ENCODE data around the gene ALS2. TPM values are rescaled to one million over a fixed set of nuclear protein-coding genes. Genes with fewer than 3 reads are reported as not detected.

The ALS2 gene
- total RNA-seq, 1 donor from 2014 or later, result 11.6 TPM

DNA sequence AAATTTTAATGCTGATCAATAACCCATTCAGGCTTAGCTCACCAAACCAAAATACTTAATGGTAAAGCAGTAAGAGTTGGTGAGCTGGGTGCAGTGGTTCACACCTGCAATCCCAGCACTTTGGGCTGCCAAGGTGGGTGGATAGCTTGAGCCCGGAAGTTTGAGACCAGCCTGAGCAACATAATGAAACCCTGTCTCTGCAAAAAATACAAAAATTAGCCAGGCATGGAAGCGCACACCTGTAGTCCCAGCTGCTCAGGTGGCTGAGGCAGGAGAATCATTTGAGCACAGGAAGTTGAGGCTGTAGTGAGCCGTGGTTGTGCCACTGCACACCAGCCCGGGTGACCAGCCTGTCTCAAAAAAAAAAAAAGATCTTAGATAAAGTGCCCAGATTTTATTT lies 46.6 kb downstream of the ALS2 start:
- H3K4me3 Mint-ChIP-seq, result no peak overlapping the region

DNA sequence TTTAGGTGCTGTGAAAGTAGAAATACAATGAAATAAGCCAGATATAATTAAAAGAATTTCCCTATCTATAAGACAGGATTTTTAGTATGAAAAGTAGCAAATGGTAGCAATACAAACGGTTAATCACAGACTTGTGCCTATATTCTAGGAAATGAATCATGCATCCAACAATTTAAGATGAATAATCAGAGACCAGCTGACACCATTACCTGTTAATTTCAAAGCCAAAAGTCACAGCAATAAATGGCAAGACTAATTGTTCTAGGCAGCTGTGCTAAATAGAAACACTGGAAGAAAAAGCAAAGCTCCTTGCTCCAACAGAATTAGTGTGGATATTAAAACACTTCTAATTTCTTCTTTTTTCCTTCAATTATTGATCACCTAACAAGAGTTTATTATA lies 47.2 kb downstream of the ALS2 start:
- H3K27ac Mint-ChIP-seq, result no peak overlapping the region

More for the DNA sequence above, 46.6 kb downstream of the ALS2 start:
- ATAC-seq (ENCODE audit: low read depth), result no peak
- Mint-ChIP-seq H3K36me3 (ENCODE audit: low read depth) (peaks cover 26% of the 10 kb centered on the region), H3K27me3 (no peaks in the 10 kb centered on the region), H3K27ac (no peak overlapping the region), H3K9me3 (no peaks in the 10 kb centered on the region), H3K4me1 (no peaks in the 10 kb centered on the region)
- no peak for TF ChIP-seq CTCF (IDR thresholded peaks at IDR 0.05)
- intact Hi-C loops (cut with micrococcal nuclease), result no loop called here
- ChIA-PET POLR2A (no interaction called here), CTCF (no interaction called here)
- no peak for DNase-seq

GRCh38 chr2:201730651-201731285 lies 50.0 kb downstream of the ALS2 start:
- Mint-ChIP-seq H3K36me3 (ENCODE audit: low read depth) (peaks cover 29% of the 10 kb centered on the region), H3K4me3 (no peak overlapping the region), H3K27ac (no peak overlapping the region), H3K9me3 (no peaks in the 10 kb centered on the region), H3K4me1 (no peaks in the 10 kb centered on the region), H3K27me3 (no peaks in the 10 kb centered on the region)
- ChIA-PET CTCF (no interaction called here), POLR2A (no interaction called here)
- no peak for ATAC-seq (ENCODE audit: low read depth)
- no peak for DNase-seq
- no peak for TF ChIP-seq CTCF (IDR thresholded peaks at IDR 0.05)
- intact Hi-C loops (cut with micrococcal nuclease), result no loop called here

More for the DNA sequence above, 47.2 kb downstream of the ALS2 start:
- ATAC-seq (ENCODE audit: low read depth) (no peak), DNase-seq (no peak)
- H3K27me3 Mint-ChIP-seq, result no peaks in the 10 kb centered on the region
- H3K9me3 Mint-ChIP-seq, result no peaks in the 10 kb centered on the region
- intact Hi-C loops (cut with micrococcal nuclease), result no loop called here
- no peaks in the 10 kb centered on the region for H3K4me1 Mint-ChIP-seq
- ChIA-PET CTCF (no interaction called here), POLR2A (no interaction called here)
- no peak overlapping the region for H3K4me3 Mint-ChIP-seq
- no peak for TF ChIP-seq CTCF (IDR thresholded peaks at IDR 0.05)
- H3K36me3 Mint-ChIP-seq (ENCODE audit: low read depth), result peaks cover 26% of the 10 kb centered on the region

- Mint-ChIP-seq H3K4me3 (no peak overlapping the region), H3K9me3 (peaks cover 3% of the 10 kb centered on the region), H3K27me3 (no peaks in the 10 kb centered on the region), H3K36me3 (ENCODE audit: low read depth) (peaks cover 49% of the 10 kb centered on the region), H3K27ac (no peak overlapping the region), H3K4me1 (no peaks in the 10 kb centered on the region)
- DNase-seq, result no peak
- intact Hi-C loops (cut with micrococcal nuclease), result no loop called here
- no peak for TF ChIP-seq CTCF (IDR thresholded peaks at IDR 0.05)
- ChIA-PET CTCF (no interaction called here), POLR2A (no interaction called here)
- ATAC-seq (ENCODE audit: low read depth), result no peak
Observed at GRCh38 chr2:201715459-201715858, 65.3 kb downstream of the ALS2 start.

GRCh38 chr2:201712726-201713125 lies 68.0 kb downstream of the ALS2 start:
- ChIA-PET CTCF (no interaction called here), POLR2A (no interaction called here)
- no peaks in the 10 kb centered on the region for H3K9me3 Mint-ChIP-seq
- no peak for TF ChIP-seq CTCF (IDR thresholded peaks at IDR 0.05)
- no peak overlapping the region for H3K4me3 Mint-ChIP-seq
- H3K27ac Mint-ChIP-seq, result no peak overlapping the region
- H3K27me3 Mint-ChIP-seq, result no peaks in the 10 kb centered on the region
- intact Hi-C loops (cut with micrococcal nuclease), result no loop called here
- ATAC-seq (ENCODE audit: low read depth) (no peak), DNase-seq (no peak)
- no peaks in the 10 kb centered on the region for H3K4me1 Mint-ChIP-seq
- peaks cover 53% of the 10 kb centered on the region for H3K36me3 Mint-ChIP-seq (ENCODE audit: low read depth)

Data from activated B cell treated with CpG ODN at 0.5 μM for 24 hours (primary cell).